ENCODE data around the gene CADM4. TPM values are rescaled to one million over a fixed set of nuclear protein-coding genes. Genes with fewer than 3 reads are reported as not detected.

Gene CADM4
- total RNA-seq, 1 experiment from 2014 or later: 28.7 TPM

- Histone ChIP-seq H3K9me3 (ENCODE audit: control insufficient read depth in 1 of 2, insufficient read depth in 1 of 2, low read depth in 1 of 2, low read length in 2 of 2) (no peaks in the 10 kb centered on the region), H2AFZ (ENCODE audit: low read depth, low read length, poor library complexity, severe bottlenecking) (no peak overlapping the region), H3K27me3 (ENCODE audit: insufficient read depth, low read length) (no peaks in the 10 kb centered on the region), H3K36me3 (ENCODE audit: control insufficient read depth in 1 of 2, insufficient read depth in 2 of 2, low read length in 2 of 2) (no peaks in the 10 kb centered on the region), H3K4me2 (ENCODE audit: low read length) (no peak overlapping the region), H3K4me1 (ENCODE audit: control insufficient read depth in 1 of 2, insufficient read depth in 2 of 2, low read length in 2 of 2) (peaks cover 21 to 45% of the 10 kb centered on the region in 2 experiments), H3K9me2 (ENCODE audit: insufficient read depth) (no peaks in the 10 kb centered on the region), H3K9ac (ENCODE audit: low read length) (no peak overlapping the region), H3K4me3 (replicated peaks in 1 of 2; ENCODE audit: low read depth in 1 of 2, low read length in 2 of 2) (no peak overlapping the region), H3K79me2 (ENCODE audit: insufficient read depth, low read length) (no peaks in the 10 kb centered on the region), H3K27ac (ENCODE audit: low read depth, low read length) (no peak overlapping the region), H4K20me1 (ENCODE audit: insufficient read depth) (no peaks in the 10 kb centered on the region)
- DNase-seq (ENCODE audit: low read depth, low spot score) (no peak), ATAC-seq (no peak)
- intact Hi-C loops (cut with micrococcal nuclease): loop anchor here (10.0 kb wide), 1 partner anchor 106 kb away; the partner anchor contains the start of gene KCNN4
- POLR2A ChIA-PET: interaction anchor here (0.9 kb wide), 1 partner anchor 10 kb away, joined by 4 read pairs; no protein-coding TSS in a partner anchor
- no TSS peak for BruUV-seq (replicated peaks)
- TF ChIP-seq POLR2AphosphoS5 (IDR thresholded peaks at IDR 0.05; ENCODE audit: low read depth, low read length): no peak
- TF ChIP-seq EZH2phosphoT487 (IDR thresholded peaks at IDR 0.05; ENCODE audit: borderline replicate concordance): no peak
- TF ChIP-seq MAX (IDR thresholded peaks at IDR 0.05): no peak
- TF ChIP-seq, protein P1, sequence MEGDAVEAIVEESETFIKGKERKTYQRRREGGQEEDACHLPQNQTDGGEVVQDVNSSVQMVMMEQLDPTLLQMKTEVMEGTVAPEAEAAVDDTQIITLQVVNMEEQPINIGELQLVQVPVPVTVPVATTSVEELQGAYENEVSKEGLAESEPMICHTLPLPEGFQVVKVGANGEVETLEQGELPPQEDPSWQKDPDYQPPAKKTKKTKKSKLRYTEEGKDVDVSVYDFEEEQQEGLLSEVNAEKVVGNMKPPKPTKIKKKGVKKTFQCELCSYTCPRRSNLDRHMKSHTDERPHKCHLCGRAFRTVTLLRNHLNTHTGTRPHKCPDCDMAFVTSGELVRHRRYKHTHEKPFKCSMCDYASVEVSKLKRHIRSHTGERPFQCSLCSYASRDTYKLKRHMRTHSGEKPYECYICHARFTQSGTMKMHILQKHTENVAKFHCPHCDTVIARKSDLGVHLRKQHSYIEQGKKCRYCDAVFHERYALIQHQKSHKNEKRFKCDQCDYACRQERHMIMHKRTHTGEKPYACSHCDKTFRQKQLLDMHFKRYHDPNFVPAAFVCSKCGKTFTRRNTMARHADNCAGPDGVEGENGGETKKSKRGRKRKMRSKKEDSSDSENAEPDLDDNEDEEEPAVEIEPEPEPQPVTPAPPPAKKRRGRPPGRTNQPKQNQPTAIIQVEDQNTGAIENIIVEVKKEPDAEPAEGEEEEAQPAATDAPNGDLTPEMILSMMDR (IDR thresholded peaks at IDR 0.05 in 2 of 3, conservative IDR thresholded peaks at IDR 0.05 in 1 of 3; ENCODE audit: borderline replicate concordance in 1 of 3, insufficient read depth in 1 of 3, low read depth in 2 of 3, low read length in 2 of 3): no peak
- TF ChIP-seq SP1 (IDR thresholded peaks at IDR 0.05; ENCODE audit: low read depth): no peak
- no peak for TF ChIP-seq JUND (IDR thresholded peaks at IDR 0.05)
- TF ChIP-seq ATF3 (IDR thresholded peaks at IDR 0.05): no peak
- no peak for TF ChIP-seq ZFX (IDR thresholded peaks at IDR 0.05)
- no peak for TF ChIP-seq ELF1 (IDR thresholded peaks at IDR 0.05; ENCODE audit: borderline replicate concordance, low read depth)
- TF ChIP-seq FOSL1 (IDR thresholded peaks at IDR 0.05; ENCODE audit: low read depth): no peak
- no peak for TF ChIP-seq EZH2 (IDR thresholded peaks at IDR 0.05)
- no peak for TF ChIP-seq EGR1 (IDR thresholded peaks at IDR 0.05; ENCODE audit: low read depth)
- no peak for TF ChIP-seq YY1 (IDR thresholded peaks at IDR 0.05; ENCODE audit: extremely low read depth, insufficient replicate concordance, low read depth, low read length)
- no peak for TF ChIP-seq SRF (IDR thresholded peaks at IDR 0.05; ENCODE audit: low read depth)
- TF ChIP-seq SIN3A (IDR thresholded peaks at IDR 0.05; ENCODE audit: low read depth): no peak
- no peak for TF ChIP-seq ZBTB33 (IDR thresholded peaks at IDR 0.05; ENCODE audit: extremely low read depth, insufficient replicate concordance, low read length)
- TF ChIP-seq ZNF274 (IDR thresholded peaks at IDR 0.05; ENCODE audit: low read depth, low read length): no peak
- no peak for TF ChIP-seq CBX3 (IDR thresholded peaks at IDR 0.05; ENCODE audit: low read depth)
- RAD21 ChIA-PET (ENCODE audit: low non-redundant PET in 1 of 2, low total read pairs in 2 of 2, uncharacterized antibody in 2 of 2, unreplicated experiment in 2 of 2): interaction anchor here in 1 of 2 experiments (1.2 kb wide), 1 partner anchor 10 kb away, joined by 3 read pairs; no protein-coding TSS in a partner anchor
- CTCF ChIA-PET: no interaction called here
Observed at GRCh38 chr19:43678512-43679261, 39.0 kb upstream of the CADM4 start.
